Progenitor cell of endocrine pancreas (in vitro differentiated cells): ENCODE results near the gene ZNF227. TPM values are rescaled to one million over a fixed set of nuclear protein-coding genes. Genes with fewer than 3 reads are reported as not detected.
A peak's percentile ranks its signal among the peaks of the same experiment; 100 is the strongest.
"Not testable (repeated sequence)": the region's sequence is repeated elsewhere in the genome, so short reads cannot be mapped to it uniquely, and the experiment has no call there.

ENCODE experiments used
- DNase-seq: peaks from one replicate; pipeline ENCODE4 v3.0.0; 2021; ENCODE audit warnings: low spot score; ENCODE audit not compliant: unreplicated experiment
- H3K27ac Mint-ChIP-seq: 2 replicates; pipeline ENCODE4 v1.8.0; 2021; ENCODE audit warnings: mild to moderate bottlenecking, moderate library complexity, mixed read lengths
- H3K27me3 Mint-ChIP-seq: 2 replicates; pipeline ENCODE4 v1.8.0; 2021; ENCODE audit warnings: mixed read lengths
- H3K36me3 Mint-ChIP-seq: 2 replicates; pipeline ENCODE4 v1.8.0; 2022; ENCODE audit warnings: mixed read lengths; ENCODE audit not compliant: insufficient read depth
- H3K4me1 Mint-ChIP-seq: 2 replicates; pipeline ENCODE4 v1.8.0; 2021; ENCODE audit warnings: low read depth, mixed read lengths
- H3K4me3 Mint-ChIP-seq: 2 replicates; pipeline ENCODE4 v1.8.0; 2021; ENCODE audit warnings: low read depth, mild to moderate bottlenecking, moderate library complexity, mixed read lengths
- H3K9me3 Mint-ChIP-seq: 2 replicates; pipeline ENCODE4 v1.8.0; 2021; ENCODE audit warnings: low read depth, mixed read lengths
- CTCF ChIP-seq: fragments of 200-600 bp; sonication (generic); IDR thresholded peaks from one replicate; pipeline ENCODE4 v1.5.0; 2021; ENCODE audit warnings: antibody characterized with exemption, mild to moderate bottlenecking; ENCODE audit not compliant: unreplicated experiment
- total RNA-seq: library from RNA; stranded (reverse); gene quantifications from 2 replicates; pipeline ENCODE4 v1.2.1, GENCODE V29; 2021

Gene ZNF227
- total RNA-seq, 1 donor from 2014 or later, result 38.9 TPM

DNA sequence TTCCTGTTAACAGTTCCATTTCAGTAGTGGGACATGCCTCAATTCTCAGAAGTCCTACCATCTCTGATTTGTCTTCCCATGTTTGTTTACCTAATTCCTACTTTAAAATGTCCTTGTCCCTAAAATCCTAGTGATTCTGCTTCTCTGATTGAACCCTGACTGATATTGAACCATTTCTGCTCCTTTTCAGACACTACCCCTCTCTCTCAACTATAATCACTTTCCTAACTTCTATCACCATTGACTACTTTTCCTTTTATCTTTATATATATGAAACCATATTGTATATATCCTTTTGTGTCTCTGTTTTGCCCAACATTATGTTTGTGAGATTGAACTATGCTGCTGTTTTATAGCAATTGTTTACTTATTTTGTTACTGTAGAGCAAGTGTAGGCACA is 15.6 kb upstream of the ZNF227 start:
- H3K27me3 Mint-ChIP-seq, result no peaks in the 10 kb centered on the region
- no peak overlapping the region for H3K27ac Mint-ChIP-seq
- peaks cover 3% of the 10 kb centered on the region for H3K9me3 Mint-ChIP-seq
- TF ChIP-seq CTCF, result no peak
- peaks cover 2% of the 10 kb centered on the region for H3K36me3 Mint-ChIP-seq
- H3K4me3 Mint-ChIP-seq, result no peak overlapping the region
- H3K4me1 Mint-ChIP-seq, result no peaks in the 10 kb centered on the region
- DNase-seq, result no peak

DNA sequence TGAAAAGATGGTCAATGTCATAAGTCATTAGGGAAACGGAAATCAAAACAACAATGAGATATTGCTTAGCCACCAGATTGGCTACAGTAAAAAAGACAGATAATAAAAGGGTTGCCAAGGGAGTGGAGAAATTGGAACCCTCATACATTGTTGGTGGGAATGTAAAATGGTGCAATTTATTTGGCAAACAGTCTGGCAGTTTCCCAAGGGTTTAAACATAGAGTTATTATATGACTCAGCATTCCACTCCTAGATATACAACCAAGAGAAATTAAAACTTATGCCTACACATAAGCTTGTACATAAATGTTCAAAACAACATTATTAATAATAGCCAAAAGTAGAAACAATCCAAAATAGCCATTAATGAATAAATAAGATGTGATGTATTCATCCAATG is 9.9 kb upstream of the ZNF227 start:
- H3K27ac Mint-ChIP-seq, result no peak overlapping the region
- H3K4me3 Mint-ChIP-seq, result no peak overlapping the region
- DNase-seq, result no peak
- TF ChIP-seq CTCF, result no peak
- peaks cover 14% of the 10 kb centered on the region for H3K27me3 Mint-ChIP-seq
- H3K9me3 Mint-ChIP-seq, result peaks cover 10% of the 10 kb centered on the region
- H3K36me3 Mint-ChIP-seq, result peaks cover 3% of the 10 kb centered on the region
- H3K4me1 Mint-ChIP-seq, result peaks cover 2% of the 10 kb centered on the region

- peaks cover 3% of the 10 kb centered on the region for H3K4me1 Mint-ChIP-seq
- H3K4me3 Mint-ChIP-seq, result no peak overlapping the region
- H3K9me3 Mint-ChIP-seq, result peaks cover 10% of the 10 kb centered on the region
- no peak for TF ChIP-seq CTCF
- peaks cover 3% of the 10 kb centered on the region for H3K36me3 Mint-ChIP-seq
- H3K27me3 Mint-ChIP-seq, result peaks cover 14% of the 10 kb centered on the region
- DNase-seq, result no peak
- H3K27ac Mint-ChIP-seq, result no peak overlapping the region
These were observed 9.4 kb upstream of the ZNF227 start for GRCh38 chr19:44202974-44203373.

GRCh38 chr19:44203877-44204276 is 8.5 kb upstream of the ZNF227 start:
- H3K9me3 Mint-ChIP-seq, result peaks cover 10% of the 10 kb centered on the region

DNA sequence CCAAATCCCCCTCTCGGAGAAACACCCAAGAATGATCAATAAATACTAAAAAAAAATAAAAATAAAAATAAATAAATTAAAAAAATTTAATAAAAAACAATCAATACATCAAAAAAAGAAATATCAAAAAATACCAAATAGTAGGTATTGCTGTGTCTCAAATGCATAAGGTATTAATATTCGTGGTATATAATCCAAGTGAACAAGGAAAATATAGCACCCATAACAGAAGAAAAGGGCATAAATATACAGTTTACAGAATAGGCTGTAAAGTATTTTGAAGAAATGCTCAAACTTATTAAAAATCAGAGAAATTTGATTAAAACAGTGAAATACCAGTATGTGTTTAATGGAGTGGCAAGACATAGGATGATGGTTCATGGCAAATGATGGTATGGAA is 7.6 kb upstream of the ZNF227 start:
- Mint-ChIP-seq H3K4me1 (peaks cover 3% of the 10 kb centered on the region), H3K27ac (no peak overlapping the region), H3K4me3 (no peak overlapping the region), H3K27me3 (peaks cover 14% of the 10 kb centered on the region), H3K9me3 (peaks cover 10% of the 10 kb centered on the region), H3K36me3 (peaks cover 3% of the 10 kb centered on the region)
- no peak for TF ChIP-seq CTCF
- no peak for DNase-seq

More at GRCh38 chr19:44203877-44204276, 8.5 kb upstream of the ZNF227 start:
- H3K36me3 Mint-ChIP-seq, H3K27ac Mint-ChIP-seq, H3K4me3 Mint-ChIP-seq, H3K4me1 Mint-ChIP-seq, DNase-seq: not testable (repeated sequence)
- peaks cover 14% of the 10 kb centered on the region for H3K27me3 Mint-ChIP-seq

DNA sequence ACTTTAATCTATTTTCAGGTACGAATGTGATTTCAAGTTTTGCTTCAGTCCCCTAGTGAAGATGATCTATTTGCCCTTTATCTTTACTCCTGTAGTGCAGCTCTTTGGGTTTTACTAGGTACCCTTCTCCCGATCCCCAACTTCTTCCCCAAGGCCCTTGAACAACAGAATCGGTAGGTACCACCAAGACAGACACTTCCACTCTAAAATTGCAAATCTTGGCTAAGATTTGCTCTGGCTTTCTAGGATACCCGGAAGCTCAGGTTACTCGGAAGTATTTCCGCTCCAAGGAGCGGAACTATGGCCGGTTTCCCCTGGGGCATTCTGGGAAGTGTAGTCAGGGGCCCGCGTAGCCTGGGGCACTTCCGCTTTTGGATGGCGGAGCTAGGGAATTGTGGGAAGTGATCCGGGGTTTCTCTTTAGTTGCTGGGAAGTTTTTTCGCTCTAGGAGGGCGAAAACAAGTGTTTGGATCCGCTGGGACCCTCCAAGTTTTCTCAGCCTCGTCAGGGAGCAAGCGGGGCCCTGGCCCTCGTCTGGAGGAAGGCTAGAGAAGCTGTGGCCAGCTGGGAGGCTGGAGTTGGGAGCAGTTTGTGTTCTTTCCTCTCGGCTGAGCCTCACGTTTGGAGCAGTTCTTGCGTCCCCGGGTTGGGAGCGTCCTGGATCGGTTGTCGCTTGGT is 5.1 kb upstream of the ZNF227 start:
- no peak for TF ChIP-seq CTCF
- H3K27ac Mint-ChIP-seq, result peak overlapping the region; percentile 98
- peaks cover 3% of the 10 kb centered on the region for H3K36me3 Mint-ChIP-seq
- peaks cover 12% of the 10 kb centered on the region for H3K27me3 Mint-ChIP-seq
- H3K9me3 Mint-ChIP-seq, result peaks cover 10% of the 10 kb centered on the region
- H3K4me1 Mint-ChIP-seq, result peaks cover 3% of the 10 kb centered on the region
- H3K4me3 Mint-ChIP-seq, result peak overlapping the region; percentile 96
- DNase-seq, result peak; percentile 67
